Measurements from ENCODE around the gene NSG2.

Gene NSG2

GRCh38 chr5:174030286-174030685, 15.2 kb upstream of the NSG2 start:
- Histone ChIP-seq H3K27me3 (replicated peaks; ENCODE audit: control insufficient read depth, insufficient read depth, low read length) (no peaks in the 10 kb centered on the region), H3K36me3 (ENCODE audit: control insufficient read depth, insufficient read depth, low read length) (no peaks in the 10 kb centered on the region), H3K4me3 (replicated peaks; ENCODE audit: low read depth, low read length) (no peak overlapping the region)
- no peak for DNase-seq (ENCODE audit: extremely low read depth, insufficient read length)
- TF ChIP-seq CTCF (IDR thresholded peaks at IDR 0.05; ENCODE audit: insufficient read depth, low read length, poor library complexity, severe bottlenecking): no peak

GRCh38 chr5:174044466-174045254, 846 bp upstream of the NSG2 start:
- Histone ChIP-seq H3K27me3 (replicated peaks; ENCODE audit: control insufficient read depth, insufficient read depth, low read length) (no peaks in the 10 kb centered on the region; the same call in 1 of the 2 replicates), H3K4me3 (replicated peaks; ENCODE audit: low read depth, low read length) (no peak overlapping the region), H3K36me3 (ENCODE audit: control insufficient read depth, insufficient read depth, low read length) (no peaks in the 10 kb centered on the region)
- TF ChIP-seq CTCF (IDR thresholded peaks at IDR 0.05; ENCODE audit: insufficient read depth, low read length, poor library complexity, severe bottlenecking): no peak
- no peak for DNase-seq (ENCODE audit: extremely low read depth, insufficient read length)

- Histone ChIP-seq H3K4me3 (replicated peaks; ENCODE audit: low read depth, low read length) (no peak overlapping the region), H3K36me3 (ENCODE audit: control insufficient read depth, insufficient read depth, low read length) (no peaks in the 10 kb centered on the region), H3K27me3 (replicated peaks; ENCODE audit: control insufficient read depth, insufficient read depth, low read length) (no peaks in the 10 kb centered on the region; the same call in 1 of the 2 replicates)
- no peak for TF ChIP-seq CTCF (IDR thresholded peaks at IDR 0.05; ENCODE audit: insufficient read depth, low read length, poor library complexity, severe bottlenecking)
- DNase-seq (ENCODE audit: extremely low read depth, insufficient read length): no peak
Observed at GRCh38 chr5:174046558-174046957, 1.1 kb downstream of the NSG2 start.

GRCh38 chr5:174047472-174048099, 2.1 kb downstream of the NSG2 start:
- Histone ChIP-seq H3K4me3 (replicated peaks; ENCODE audit: low read depth, low read length) (no peak overlapping the region), H3K36me3 (ENCODE audit: control insufficient read depth, insufficient read depth, low read length) (no peaks in the 10 kb centered on the region), H3K27me3 (replicated peaks; ENCODE audit: control insufficient read depth, insufficient read depth, low read length) (no peaks in the 10 kb centered on the region; the same call in 1 of the 2 replicates)
- no peak for DNase-seq (ENCODE audit: extremely low read depth, insufficient read length)
- no peak for TF ChIP-seq CTCF (IDR thresholded peaks at IDR 0.05; ENCODE audit: insufficient read depth, low read length, poor library complexity, severe bottlenecking)

- DNase-seq (ENCODE audit: extremely low read depth, insufficient read length): no peak
- no peaks in the 10 kb centered on the region for H3K27me3 ChIP-seq (replicated peaks; ENCODE audit: control insufficient read depth, insufficient read depth, low read length)
- H3K4me3 ChIP-seq (replicated peaks; ENCODE audit: low read depth, low read length): no peak overlapping the region
- TF ChIP-seq CTCF (IDR thresholded peaks at IDR 0.05; ENCODE audit: insufficient read depth, low read length, poor library complexity, severe bottlenecking): no peak
- H3K36me3 ChIP-seq (ENCODE audit: control insufficient read depth, insufficient read depth, low read length): no peaks in the 10 kb centered on the region
Observed at GRCh38 chr5:174052636-174053035, 7.1 kb downstream of the NSG2 start.
